Measurements from ENCODE around the gene RPH3AL.
"Not testable (repeated sequence)": the region's sequence is repeated elsewhere in the genome, so short reads cannot be mapped to it uniquely, and the experiment has no call there.

RPH3AL gene

DNA sequence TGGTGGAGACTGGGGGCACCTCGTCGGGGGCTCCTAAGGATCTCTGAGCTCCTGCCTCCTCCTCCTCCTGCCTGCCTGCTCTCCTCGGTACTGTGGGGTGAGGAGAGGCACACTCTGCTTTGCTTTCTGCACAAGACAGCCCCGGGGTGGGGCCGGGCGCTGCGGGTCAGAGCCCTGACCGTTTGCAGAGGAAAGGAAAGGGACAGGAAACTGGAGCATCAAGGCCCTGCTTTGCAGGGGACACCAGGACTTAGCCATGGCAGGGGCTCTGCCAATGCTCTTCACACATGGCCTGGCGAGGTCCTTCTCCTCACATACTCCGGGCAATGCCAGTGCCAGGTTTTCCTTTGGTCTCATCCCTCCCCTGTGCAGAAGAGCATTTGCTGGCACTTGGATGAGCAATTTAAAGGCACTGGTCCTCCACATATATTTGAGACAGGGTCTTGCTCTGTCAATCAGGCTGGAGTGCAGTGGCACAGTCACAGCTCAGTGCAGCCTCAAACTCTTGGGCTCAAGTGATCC, 147.4 kb downstream of the RPH3AL start:
- in situ Hi-C loops (cut with MboI; ENCODE audit: low pct_unique_long_range_greater_than_20kb, low sequenced_read_pairs, unreplicated experiment) = no loop called here
- DNase-seq (ENCODE audit: low spot score) = no peak
- TF ChIP-seq, protein P1, sequence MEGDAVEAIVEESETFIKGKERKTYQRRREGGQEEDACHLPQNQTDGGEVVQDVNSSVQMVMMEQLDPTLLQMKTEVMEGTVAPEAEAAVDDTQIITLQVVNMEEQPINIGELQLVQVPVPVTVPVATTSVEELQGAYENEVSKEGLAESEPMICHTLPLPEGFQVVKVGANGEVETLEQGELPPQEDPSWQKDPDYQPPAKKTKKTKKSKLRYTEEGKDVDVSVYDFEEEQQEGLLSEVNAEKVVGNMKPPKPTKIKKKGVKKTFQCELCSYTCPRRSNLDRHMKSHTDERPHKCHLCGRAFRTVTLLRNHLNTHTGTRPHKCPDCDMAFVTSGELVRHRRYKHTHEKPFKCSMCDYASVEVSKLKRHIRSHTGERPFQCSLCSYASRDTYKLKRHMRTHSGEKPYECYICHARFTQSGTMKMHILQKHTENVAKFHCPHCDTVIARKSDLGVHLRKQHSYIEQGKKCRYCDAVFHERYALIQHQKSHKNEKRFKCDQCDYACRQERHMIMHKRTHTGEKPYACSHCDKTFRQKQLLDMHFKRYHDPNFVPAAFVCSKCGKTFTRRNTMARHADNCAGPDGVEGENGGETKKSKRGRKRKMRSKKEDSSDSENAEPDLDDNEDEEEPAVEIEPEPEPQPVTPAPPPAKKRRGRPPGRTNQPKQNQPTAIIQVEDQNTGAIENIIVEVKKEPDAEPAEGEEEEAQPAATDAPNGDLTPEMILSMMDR (IDR thresholded peaks at IDR 0.05; ENCODE audit: extremely low read depth, insufficient read depth, missing control alignments) = no peak

DNA sequence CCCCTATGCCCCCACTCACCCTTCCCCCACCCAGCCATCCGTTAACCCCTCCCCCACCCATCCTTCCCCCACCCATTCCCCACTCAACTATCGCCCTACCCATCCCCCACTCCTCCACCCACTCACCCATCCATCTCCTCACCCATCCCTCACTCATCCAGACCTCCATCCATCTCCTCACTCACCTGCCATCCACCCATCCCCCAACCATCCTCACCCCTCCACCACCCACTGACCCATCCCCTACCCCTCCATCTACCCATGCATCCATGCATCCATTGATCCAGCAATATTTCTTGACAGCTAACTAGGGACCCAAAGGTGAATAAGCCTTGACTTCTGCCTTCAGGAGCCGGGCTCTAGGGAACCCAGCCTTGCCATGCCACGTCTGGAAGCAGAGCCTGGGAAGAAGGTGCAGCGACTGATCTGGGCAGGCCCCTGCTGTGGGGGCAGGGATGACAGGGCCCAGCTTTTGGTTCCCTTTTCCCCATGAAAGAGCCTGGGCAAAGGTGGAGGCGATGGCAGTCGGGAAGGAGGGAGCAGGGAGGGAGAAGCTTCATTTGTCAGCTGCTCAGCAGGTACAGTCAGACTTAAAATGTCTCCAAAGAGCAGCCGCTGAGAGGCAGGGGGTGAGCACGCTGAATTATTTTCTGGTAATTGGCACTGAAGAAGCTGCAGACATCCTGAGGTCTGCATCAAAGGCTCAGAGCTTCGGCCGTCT, 148.0 kb downstream of the RPH3AL start:
- no peak for DNase-seq (ENCODE audit: low spot score)
- TF ChIP-seq, protein P1 (IDR thresholded peaks at IDR 0.05; ENCODE audit: extremely low read depth, insufficient read depth, missing control alignments) = no peak
- in situ Hi-C loops (cut with MboI; ENCODE audit: low pct_unique_long_range_greater_than_20kb, low sequenced_read_pairs, unreplicated experiment) = no loop called here

- TF ChIP-seq, protein P1 (IDR thresholded peaks at IDR 0.05; ENCODE audit: extremely low read depth, insufficient read depth, missing control alignments) = no peak
- DNase-seq (ENCODE audit: low spot score) = no peak
- in situ Hi-C loops (cut with MboI; ENCODE audit: low pct_unique_long_range_greater_than_20kb, low sequenced_read_pairs, unreplicated experiment) = no loop called here
Observed at GRCh38 chr17:202501-202951, 150.1 kb downstream of the RPH3AL start.

- in situ Hi-C loops (cut with MboI; ENCODE audit: low pct_unique_long_range_greater_than_20kb, low sequenced_read_pairs, unreplicated experiment); DNase-seq (ENCODE audit: low spot score): not testable (repeated sequence)
Observed at GRCh38 chr17:201736-202135, 150.9 kb downstream of the RPH3AL start.

GRCh38 chr17:201257-201656, 151.3 kb downstream of the RPH3AL start:
- in situ Hi-C loops (cut with MboI; ENCODE audit: low pct_unique_long_range_greater_than_20kb, low sequenced_read_pairs, unreplicated experiment); DNase-seq (ENCODE audit: low spot score): not testable (repeated sequence)

DNA sequence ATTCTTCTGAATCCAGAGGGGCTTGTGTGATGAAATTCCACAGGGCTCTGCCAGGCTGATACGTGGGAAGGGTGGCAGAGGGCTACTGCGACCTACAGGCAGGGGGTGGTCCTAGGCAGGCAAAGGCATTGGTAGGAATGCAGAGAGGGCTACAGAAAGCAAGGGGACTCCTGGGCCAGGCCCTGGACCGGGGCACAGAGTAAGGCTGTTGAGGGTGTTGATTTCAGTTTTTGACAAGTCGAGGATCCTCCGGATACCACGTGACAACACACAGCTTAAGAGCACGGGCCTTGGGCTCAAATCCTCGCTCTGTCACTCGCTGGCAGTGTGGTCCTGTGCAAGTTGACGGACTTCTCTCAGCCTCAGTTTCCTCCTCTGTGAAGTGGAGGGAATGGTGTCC, 152.0 kb downstream of the RPH3AL start:
- in situ Hi-C loops (cut with MboI; ENCODE audit: low pct_unique_long_range_greater_than_20kb, low sequenced_read_pairs, unreplicated experiment) = no loop called here

DNA sequence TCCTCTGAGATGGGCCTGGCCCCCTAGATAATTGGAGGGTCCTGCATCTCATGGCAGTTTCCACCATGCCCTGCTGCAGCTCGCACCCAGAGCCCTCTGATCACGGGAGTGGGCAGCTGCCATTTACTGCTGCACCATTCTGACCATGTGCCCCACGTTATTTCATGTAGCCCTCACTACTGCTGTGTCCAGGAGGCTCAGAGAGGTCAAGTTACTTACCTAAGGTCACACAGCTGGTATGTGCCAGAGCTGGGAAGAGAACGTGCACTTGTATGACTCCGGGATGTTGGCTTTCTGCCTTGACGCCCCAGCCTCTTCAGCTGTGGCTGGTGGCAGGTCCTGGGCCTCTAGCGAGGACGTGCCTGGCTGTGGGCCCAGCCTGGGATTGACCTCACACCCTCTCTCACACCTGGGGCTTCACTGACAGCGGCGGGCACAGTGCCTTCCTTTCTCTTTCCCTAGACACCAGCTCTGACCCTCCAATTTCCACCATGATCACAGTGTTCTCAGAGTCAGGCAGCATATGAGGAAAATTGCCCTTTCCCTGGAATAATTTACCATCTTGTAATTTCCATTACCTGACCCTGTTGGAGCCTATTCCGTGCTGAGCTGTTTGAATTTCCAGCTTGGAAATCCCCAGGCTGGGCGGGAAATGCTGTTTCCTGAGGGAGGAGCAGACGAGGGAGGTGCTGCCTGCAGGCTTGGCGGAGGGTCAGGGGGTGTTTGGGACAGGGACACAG, 152.6 kb downstream of the RPH3AL start:
- no peak for DNase-seq (ENCODE audit: low spot score)
- TF ChIP-seq, protein P1 (IDR thresholded peaks at IDR 0.05; ENCODE audit: extremely low read depth, insufficient read depth, missing control alignments) = no peak
- in situ Hi-C loops (cut with MboI; ENCODE audit: low pct_unique_long_range_greater_than_20kb, low sequenced_read_pairs, unreplicated experiment) = no loop called here

More for the DNA sequence above, 152.0 kb downstream of the RPH3AL start:
- no peak for DNase-seq (ENCODE audit: low spot score)
- TF ChIP-seq, protein P1 (IDR thresholded peaks at IDR 0.05; ENCODE audit: extremely low read depth, insufficient read depth, missing control alignments) = no peak

All from GM13977 (cell line).